Stomach smooth muscle (tissue), 2 donors: Measurements from ENCODE around the gene PUS10.
"Not testable (repeated sequence)": the region's sequence is repeated elsewhere in the genome, so short reads cannot be mapped to it uniquely, and the experiment has no call there.

Source experiments
- H3K27ac ChIP-seq: one replicate; pipeline ENCODE4 v1.7.0; 2013; ENCODE audit warnings: mild to moderate bottlenecking, low read length, inconsistent platforms
- H3K27me3 ChIP-seq, 2 donors: one replicate each; pipeline ENCODE4 v1.7.0; 2013; ENCODE audit warnings: low read length in 2 of 2; ENCODE audit not compliant: insufficient read depth in 2 of 2, control insufficient read depth in 1 of 2
- H3K36me3 ChIP-seq, 2 donors: one replicate each; pipeline ENCODE4 v1.7.0; 2013; ENCODE audit warnings: low read length in 2 of 2; ENCODE audit not compliant: control insufficient read depth in 2 of 2, insufficient read depth in 2 of 2
- H3K4me1 ChIP-seq: one replicate; pipeline ENCODE4 v1.7.0; 2013; ENCODE audit warnings: low read length; ENCODE audit not compliant: control insufficient read depth, insufficient read depth
- H3K4me3 ChIP-seq, 2 donors: one replicate each; pipeline ENCODE4 v1.7.0; 2013; ENCODE audit warnings: low read length in 2 of 2
- H3K9ac ChIP-seq, 2 donors: one replicate each; pipeline ENCODE4 v1.7.0; 2013; ENCODE audit warnings: low read length in 2 of 2, mild to moderate bottlenecking in 1 of 2
- H3K9me3 ChIP-seq, 2 donors: one replicate each; pipeline ENCODE4 v1.7.0; 2013; ENCODE audit warnings: low read length in 2 of 2; ENCODE audit not compliant: control insufficient read depth in 2 of 2
- donor health status: healthy.
- donor health status: Pancreatic carcinoma.

The PUS10 gene

DNA sequence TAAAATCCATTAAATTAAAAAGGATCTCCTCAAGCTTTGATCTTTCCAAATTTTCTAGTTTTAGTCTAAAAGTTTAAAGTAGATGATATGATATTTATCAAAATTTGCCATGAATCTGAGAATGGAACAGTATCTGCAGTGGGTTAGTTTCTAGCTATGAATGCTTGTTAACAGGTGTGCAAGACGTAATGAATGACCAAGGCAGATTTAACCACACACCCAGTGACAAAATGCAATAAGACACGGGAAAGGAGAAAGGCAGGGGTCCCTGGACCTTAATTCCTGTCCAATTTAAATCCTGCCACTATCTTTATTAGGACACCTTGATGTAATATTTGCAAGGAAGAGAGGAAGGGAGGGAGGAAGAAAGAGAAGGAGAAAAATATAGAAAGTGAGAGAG is 31.0 kb downstream of the PUS10 start:
- Histone ChIP-seq H3K4me3 (no peak overlapping the region), H3K27me3 (no peaks in the 10 kb centered on the region), H3K4me1 (no peaks in the 10 kb centered on the region), H3K36me3 (no peaks in the 10 kb centered on the region), H3K9ac (no peak overlapping the region), H3K9me3 (peaks cover 0 to 4% of the 10 kb centered on the region in 2 donors), H3K27ac (no peak overlapping the region)

DNA sequence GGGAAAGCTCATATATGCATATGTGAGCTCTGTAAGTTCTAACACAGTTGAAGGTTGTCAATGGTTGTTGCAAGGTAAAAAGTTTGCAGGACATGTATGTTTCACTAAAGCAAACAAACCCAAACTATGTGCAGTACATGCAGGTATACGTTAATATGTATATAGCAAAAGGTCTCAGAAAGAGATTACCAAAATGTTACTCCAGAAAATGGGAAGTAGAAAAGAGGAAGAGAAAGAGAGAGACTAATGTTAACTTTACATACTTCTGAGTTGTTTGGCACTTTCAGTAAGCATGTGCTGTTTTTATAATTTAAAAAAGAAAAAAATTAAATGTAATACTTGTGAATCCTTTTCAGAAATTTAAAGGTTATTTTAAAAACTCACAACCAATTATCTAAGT is 33.3 kb downstream of the PUS10 start:
- no peak overlapping the region for H3K4me3 ChIP-seq
- H3K36me3 ChIP-seq, result no peaks in the 10 kb centered on the region
- H3K27ac ChIP-seq, result no peak overlapping the region
- no peak overlapping the region for H3K9ac ChIP-seq
- no peaks in the 10 kb centered on the region for H3K9me3 ChIP-seq
- no peaks in the 10 kb centered on the region for H3K27me3 ChIP-seq
- no peaks in the 10 kb centered on the region for H3K4me1 ChIP-seq

DNA sequence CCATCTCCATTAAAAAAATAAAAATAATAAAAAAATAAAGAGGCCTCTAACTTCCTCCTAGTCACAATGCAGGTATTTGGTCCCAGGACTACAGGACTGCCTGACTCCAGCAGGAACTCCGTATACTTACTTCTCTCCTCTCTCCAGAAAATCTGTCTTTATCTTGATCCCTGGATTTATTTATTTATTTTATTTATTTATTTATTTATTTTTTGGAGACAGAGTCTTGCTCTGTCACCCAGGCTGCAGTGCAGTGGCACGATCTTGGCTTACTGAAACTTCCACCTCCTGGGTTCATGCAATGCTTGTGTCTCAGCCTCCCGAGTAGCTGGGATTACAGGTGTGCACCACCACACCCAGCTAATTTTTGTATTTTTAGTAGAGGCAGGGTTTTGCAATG is 36.0 kb downstream of the PUS10 start:
- H3K27me3 ChIP-seq, H3K36me3 ChIP-seq, H3K4me1 ChIP-seq, H3K4me3 ChIP-seq, H3K9ac ChIP-seq, H3K9me3 ChIP-seq, H3K27ac ChIP-seq: not testable (repeated sequence)

DNA sequence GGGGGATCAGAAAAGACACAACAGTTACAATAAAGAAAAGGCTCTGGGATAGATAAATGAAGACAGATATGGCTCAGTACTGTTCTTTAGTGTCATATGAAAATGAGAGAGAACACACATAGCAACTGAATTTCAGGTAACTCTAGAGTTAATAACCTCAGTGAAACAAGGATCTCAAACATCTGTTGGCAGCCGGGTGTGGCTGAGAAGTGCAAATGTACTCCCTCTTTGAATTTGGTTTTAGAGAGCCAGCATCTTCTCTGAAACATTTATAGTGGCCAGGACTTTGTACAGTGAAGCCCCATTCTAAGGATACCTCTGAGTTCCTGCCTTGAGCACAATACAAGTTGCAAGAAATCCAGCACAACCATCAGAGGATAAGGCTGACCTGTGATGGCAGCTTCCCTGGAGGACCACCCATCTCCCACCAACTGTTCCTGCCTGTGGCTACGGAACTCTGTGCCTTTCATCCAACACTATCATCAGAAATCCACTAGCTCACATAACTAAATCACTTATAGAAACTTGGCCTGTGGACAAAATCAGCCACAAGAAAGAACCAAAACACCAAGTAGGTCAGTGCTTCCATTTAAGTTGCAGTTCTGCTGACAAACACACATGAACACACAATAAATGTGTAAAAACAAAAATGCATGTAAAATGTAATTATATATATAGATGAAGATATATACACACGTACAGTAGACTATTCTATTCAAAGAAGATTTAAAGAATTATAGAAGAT is 37.8 kb downstream of the PUS10 start:
- Histone ChIP-seq H3K36me3 (no peaks in the 10 kb centered on the region), H3K4me3 (no peak overlapping the region), H3K9me3 (no peaks in the 10 kb centered on the region), H3K9ac (no peak overlapping the region), H3K27me3 (no peaks in the 10 kb centered on the region), H3K4me1 (no peaks in the 10 kb centered on the region), H3K27ac (no peak overlapping the region)

DNA sequence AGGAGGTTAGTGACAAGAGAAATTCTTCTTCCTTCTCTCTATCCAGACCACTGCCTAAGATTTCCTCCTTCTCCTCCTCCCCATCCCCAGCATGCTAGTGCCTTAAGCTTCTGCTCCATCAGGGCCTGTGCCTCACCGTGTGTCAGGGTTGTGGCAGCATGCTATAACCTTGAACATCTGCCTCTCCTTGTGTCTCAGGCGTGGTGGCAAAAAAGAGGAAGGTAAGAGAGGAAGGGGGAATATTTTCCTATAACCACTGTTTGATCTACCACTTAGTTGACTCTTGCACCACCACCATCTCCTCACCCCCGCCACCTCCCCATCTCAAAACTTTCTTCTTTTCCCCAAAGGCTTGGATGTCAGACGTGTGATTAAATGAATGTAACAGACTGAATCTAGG is 38.8 kb downstream of the PUS10 start:
- no peaks in the 10 kb centered on the region for H3K4me1 ChIP-seq
- no peak overlapping the region for H3K9ac ChIP-seq
- no peak overlapping the region for H3K27ac ChIP-seq
- no peaks in the 10 kb centered on the region for H3K9me3 ChIP-seq
- H3K27me3 ChIP-seq, result no peaks in the 10 kb centered on the region
- H3K4me3 ChIP-seq, result no peak overlapping the region
- no peaks in the 10 kb centered on the region for H3K36me3 ChIP-seq

DNA sequence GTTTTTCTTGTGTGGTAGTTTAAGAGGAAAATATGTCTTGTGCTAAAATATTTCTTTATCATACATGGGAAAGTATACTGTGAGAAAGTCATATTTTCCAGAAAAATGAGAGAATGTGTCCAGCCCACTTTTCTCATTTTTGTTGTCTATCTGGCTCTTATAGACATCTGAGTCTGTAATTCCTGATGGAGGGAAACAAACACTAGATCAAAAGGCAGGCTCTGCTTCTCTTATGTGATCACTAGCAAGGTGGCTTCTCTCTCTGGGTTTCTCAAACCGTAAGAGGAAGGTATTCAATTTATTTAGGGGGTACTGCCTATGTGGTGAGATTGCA is 40.5 kb downstream of the PUS10 start:
- H3K27ac ChIP-seq, result no peak overlapping the region
- H3K9ac ChIP-seq, result no peak overlapping the region
- H3K36me3 ChIP-seq, result no peaks in the 10 kb centered on the region
- no peaks in the 10 kb centered on the region for H3K9me3 ChIP-seq
- H3K27me3 ChIP-seq, result no peaks in the 10 kb centered on the region
- no peak overlapping the region for H3K4me3 ChIP-seq
- H3K4me1 ChIP-seq, result no peaks in the 10 kb centered on the region

DNA sequence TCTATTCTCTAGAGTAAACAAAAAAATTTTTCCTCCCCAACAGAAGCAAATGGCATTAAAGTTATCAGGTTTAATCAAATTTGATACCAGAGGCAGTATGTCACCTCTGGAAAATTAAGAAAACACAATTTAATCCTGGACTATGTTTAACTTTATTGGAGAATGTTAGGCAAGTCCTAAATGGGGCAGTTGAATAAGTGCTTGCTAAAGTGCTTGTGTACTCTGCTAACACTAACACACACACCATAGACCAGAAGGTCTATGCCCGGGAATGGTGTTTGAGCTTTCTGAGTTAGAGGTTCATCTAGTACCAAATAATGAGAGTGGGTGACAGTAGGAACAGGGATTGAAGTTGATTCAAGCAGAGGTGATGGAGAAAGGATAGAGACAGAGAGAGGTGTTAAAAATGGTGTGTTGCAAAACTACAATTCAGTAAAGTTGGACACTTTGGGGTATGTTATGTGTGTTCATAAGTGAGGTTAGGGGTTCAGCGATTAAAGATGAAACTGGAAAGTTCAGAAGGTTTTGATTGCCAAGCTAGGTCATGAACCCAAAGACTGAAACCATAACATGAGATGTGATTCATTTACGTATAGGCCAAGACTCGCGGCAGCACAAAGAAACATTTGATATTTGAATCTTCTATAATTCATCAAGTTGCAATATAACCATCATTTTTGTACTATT is 41.0 kb downstream of the PUS10 start:
- no peak overlapping the region for H3K4me3 ChIP-seq
- H3K9me3 ChIP-seq, result no peaks in the 10 kb centered on the region
- no peak overlapping the region for H3K9ac ChIP-seq
- H3K27me3 ChIP-seq, result no peaks in the 10 kb centered on the region
- no peaks in the 10 kb centered on the region for H3K4me1 ChIP-seq
- no peak overlapping the region for H3K27ac ChIP-seq
- no peaks in the 10 kb centered on the region for H3K36me3 ChIP-seq

DNA sequence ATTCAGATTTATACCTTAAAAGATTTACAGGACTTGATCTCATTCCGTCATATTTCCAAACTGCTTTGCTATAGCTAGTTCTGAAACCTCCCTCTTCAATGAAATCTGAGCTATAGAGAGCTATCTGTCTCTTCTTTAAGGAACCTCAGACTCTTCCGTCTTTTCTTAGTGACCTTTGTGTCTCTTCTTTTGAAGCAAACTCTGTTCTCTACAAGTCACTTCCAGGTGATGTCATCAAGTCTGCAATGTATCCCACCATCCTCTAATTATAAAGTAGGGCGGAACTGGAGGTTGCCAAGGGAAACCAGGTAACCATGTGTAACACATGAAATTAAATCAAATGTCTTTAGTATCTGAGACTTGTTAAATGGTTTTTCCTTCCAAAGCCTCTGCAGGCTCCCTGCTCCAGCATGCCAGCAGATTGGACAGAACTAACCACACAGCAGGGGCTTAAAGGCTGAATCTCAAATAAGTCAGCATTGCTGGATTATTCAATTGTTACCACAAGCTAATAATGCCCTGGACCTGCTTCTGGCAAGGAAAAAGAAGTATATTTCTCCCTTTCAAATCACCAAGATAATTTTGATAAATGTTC is 41.7 kb downstream of the PUS10 start:
- Histone ChIP-seq H3K4me3 (no peak overlapping the region), H3K9ac (no peak overlapping the region), H3K36me3 (no peaks in the 10 kb centered on the region), H3K9me3 (no peaks in the 10 kb centered on the region), H3K4me1 (no peaks in the 10 kb centered on the region), H3K27ac (no peak overlapping the region), H3K27me3 (no peaks in the 10 kb centered on the region)

DNA sequence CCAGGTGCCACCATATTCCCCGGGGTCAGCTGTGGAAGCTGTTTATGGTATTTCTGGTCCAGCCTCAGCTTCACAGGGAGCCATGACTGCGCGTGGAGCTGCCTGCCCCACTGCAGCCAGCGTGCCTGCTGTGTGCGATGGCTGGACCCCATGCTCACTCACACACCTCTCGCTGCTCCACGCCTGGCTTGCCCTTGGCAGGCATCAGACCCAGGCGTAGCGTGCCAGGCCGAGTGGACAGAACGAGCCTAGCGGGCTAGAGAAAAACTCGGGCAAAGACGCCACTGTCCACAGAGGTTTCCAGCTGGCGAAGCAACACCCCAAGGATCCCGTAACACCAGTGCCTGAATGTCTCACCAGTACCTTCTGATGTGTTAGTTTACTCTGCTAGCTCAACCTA is 43.4 kb downstream of the PUS10 start:
- no peaks in the 10 kb centered on the region for H3K4me1 ChIP-seq
- H3K27me3 ChIP-seq, result no peaks in the 10 kb centered on the region
- no peaks in the 10 kb centered on the region for H3K9me3 ChIP-seq
- no peaks in the 10 kb centered on the region for H3K36me3 ChIP-seq
- no peak overlapping the region for H3K9ac ChIP-seq
- H3K27ac ChIP-seq, result no peak overlapping the region
- no peak overlapping the region for H3K4me3 ChIP-seq

DNA sequence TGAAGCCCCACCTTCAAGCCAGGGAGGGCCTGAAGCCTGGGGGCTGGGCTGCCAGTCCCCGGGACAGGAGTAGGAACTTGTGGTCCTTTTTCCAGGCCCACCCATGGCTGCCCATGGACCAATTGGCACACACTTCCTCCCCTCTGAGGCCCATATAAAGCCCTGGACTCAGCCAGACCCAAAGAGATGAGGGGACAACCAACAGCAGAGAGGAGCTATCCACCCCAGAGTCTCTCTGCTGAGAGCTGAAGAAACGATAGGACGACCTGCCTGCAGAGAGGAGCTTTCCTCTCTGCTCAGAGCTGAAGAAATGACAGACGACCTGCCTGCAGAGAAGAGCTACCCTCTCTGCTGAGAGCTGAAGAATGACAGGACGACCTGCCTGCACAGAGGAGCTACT is 44.4 kb downstream of the PUS10 start:
- H3K4me3 ChIP-seq, result no peak overlapping the region
- no peak overlapping the region for H3K9ac ChIP-seq
- H3K9me3 ChIP-seq, result no peaks in the 10 kb centered on the region
- no peaks in the 10 kb centered on the region for H3K4me1 ChIP-seq
- H3K36me3 ChIP-seq, result no peaks in the 10 kb centered on the region
- no peak overlapping the region for H3K27ac ChIP-seq
- no peaks in the 10 kb centered on the region for H3K27me3 ChIP-seq
